Muscle of leg (tissue), 11 donors: ENCODE measurements around the gene FAM83F. TPM values are rescaled to one million over a fixed set of nuclear protein-coding genes. Genes with fewer than 3 reads are reported as not detected.

Experiments used
- DNase-seq: peaks from one replicate; pipeline ENCODE4 v3.0.0; 2013
- H3K27ac ChIP-seq: one replicate; pipeline ENCODE4 v1.5.1; 2013; ENCODE audit warnings: mild to moderate bottlenecking, low read length, control low read depth
- H3K27me3 ChIP-seq: one replicate; pipeline ENCODE4 v1.6.1; 2013; ENCODE audit warnings: low read length; ENCODE audit not compliant: control insufficient read depth, insufficient read depth
- H3K36me3 ChIP-seq: one replicate; pipeline ENCODE4 v1.6.1; 2013; ENCODE audit warnings: low read length; ENCODE audit not compliant: control insufficient read depth, insufficient read depth
- H3K4me1 ChIP-seq: one replicate; pipeline ENCODE4 v1.6.1; 2013; ENCODE audit warnings: low read length; ENCODE audit not compliant: control insufficient read depth, insufficient read depth
- H3K4me3 ChIP-seq: one replicate; pipeline ENCODE4 v1.5.1; 2013; ENCODE audit warnings: low read length, control low read depth
- H3K9me3 ChIP-seq: replicated peaks from 2 replicates; pipeline ENCODE4 v1.6.1; 2013; ENCODE audit warnings: low read depth, low read length; ENCODE audit not compliant: control insufficient read depth
- WGBS: methylation state at CpG from one replicate; pipeline ENCODE4 v1.1.5; 2013; ENCODE audit warnings: missing lambda C conversion rate; ENCODE audit not compliant: insufficient coverage; 5-methylcytosine and 5-hydroxymethylcytosine counted together
- polyA plus RNA-seq, 8 donors: library from polyadenylated mRNA; unstranded; fragments of 120-200 nt; gene quantifications; one replicate each; pipeline versions ENCODE4 v1.2.1 to v1.2.3, GENCODE V29; 2013; ENCODE audit warnings: inconsistent platforms in 1 of 8, low replicate concordance in 1 of 8; ENCODE audit not compliant: insufficient read length in 8 of 8, insufficient read depth in 1 of 8
- total RNA-seq: library from RNA; stranded (reverse); fragments of 120-200 nt; gene quantifications from one replicate; pipeline ENCODE4 v1.2.4, GENCODE V29; 2013

Gene FAM83F
- total and polyA plus RNA-seq, 9 donors: 0.06 to 0.82 (median 0.27) TPM

DNA sequence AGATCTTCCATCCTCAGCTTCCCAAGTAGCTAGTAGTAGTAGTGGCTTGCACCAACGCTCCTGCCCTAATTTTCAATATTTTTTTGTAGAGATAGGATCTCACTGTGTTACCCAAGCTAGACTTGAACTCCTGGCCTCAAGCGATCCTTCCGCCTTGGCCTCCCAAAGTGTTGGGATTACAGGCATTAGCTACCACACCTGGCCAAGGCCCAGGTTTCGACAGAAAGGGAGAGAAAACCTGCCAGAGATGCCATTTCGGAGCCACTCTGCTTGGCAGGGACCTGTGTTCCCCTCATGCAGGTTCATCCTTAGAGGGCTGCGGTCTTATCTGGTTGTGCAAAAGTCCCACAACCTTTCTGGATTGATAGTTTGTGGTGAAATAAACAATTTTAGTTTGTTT is 41.4 kb downstream of the FAM83F start:
- no peak for DNase-seq
- 70% methylated on average over 2 of the region's 6 CpGs for WGBS
- H3K27me3 ChIP-seq: peaks cover 2% of the 10 kb centered on the region

DNA sequence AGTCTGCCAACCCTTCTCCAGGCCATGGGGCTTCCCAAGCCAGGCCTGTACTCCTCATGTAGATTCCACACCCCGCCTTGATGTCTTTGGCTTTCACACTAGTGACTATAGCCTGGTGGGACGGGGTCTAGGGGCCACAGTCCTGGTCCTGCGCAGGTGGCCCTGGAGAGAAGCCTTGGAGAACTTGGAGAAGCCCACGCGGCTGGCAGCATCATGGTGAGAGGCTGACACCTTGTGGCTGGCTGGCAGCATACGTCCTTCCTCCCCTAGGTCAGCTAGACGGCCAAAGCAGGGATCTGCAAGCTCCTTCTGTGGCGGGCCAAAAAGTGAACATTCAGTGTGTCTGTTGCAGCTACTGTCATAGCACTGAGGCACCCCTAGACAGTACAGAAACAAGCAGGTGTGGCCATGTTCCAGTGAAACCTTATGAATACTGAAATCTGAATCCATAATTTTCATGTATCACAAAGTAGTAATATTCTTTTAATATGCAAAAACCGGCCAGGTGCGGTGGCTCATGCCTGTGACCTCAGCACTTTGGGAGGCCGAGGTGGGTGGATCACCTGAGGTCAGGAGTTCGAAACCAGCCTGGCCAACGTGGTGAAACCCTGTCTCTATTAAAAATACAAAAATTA is 42.0 kb downstream of the FAM83F start:
- WGBS: 22% methylated on average over 10 of the region's 13 CpGs
- H3K4me3 ChIP-seq: no peak overlapping the region
- no peaks in the 10 kb centered on the region for H3K9me3 ChIP-seq
- H3K36me3 ChIP-seq: no peaks in the 10 kb centered on the region
- H3K4me1 ChIP-seq: peaks cover 28% of the 10 kb centered on the region
- H3K27me3 ChIP-seq: peaks cover 2% of the 10 kb centered on the region
- H3K27ac ChIP-seq: no peak overlapping the region
- DNase-seq: peak; percentile 63

More for the DNA sequence above, 41.4 kb downstream of the FAM83F start:
- no peaks in the 10 kb centered on the region for H3K36me3 ChIP-seq
- no peak overlapping the region for H3K27ac ChIP-seq
- H3K9me3 ChIP-seq: no peaks in the 10 kb centered on the region
- H3K4me1 ChIP-seq: peaks cover 22% of the 10 kb centered on the region
- no peak overlapping the region for H3K4me3 ChIP-seq

GRCh38 chr22:40037320-40037719 is 42.6 kb downstream of the FAM83F start:
- 88% methylated on average over 2 of the region's 3 CpGs for WGBS
- Histone ChIP-seq H3K36me3 (no peaks in the 10 kb centered on the region), H3K4me1 (peaks cover 34% of the 10 kb centered on the region), H3K9me3 (no peaks in the 10 kb centered on the region), H3K27ac (no peak overlapping the region), H3K27me3 (peaks cover 2% of the 10 kb centered on the region), H3K4me3 (no peak overlapping the region)
- no peak for DNase-seq

- H3K4me1 ChIP-seq: peaks cover 47% of the 10 kb centered on the region
- H3K9me3 ChIP-seq: no peaks in the 10 kb centered on the region
- no peaks in the 10 kb centered on the region for H3K36me3 ChIP-seq
- H3K27ac ChIP-seq: peak overlapping the region; percentile 87
- H3K27me3 ChIP-seq: no peaks in the 10 kb centered on the region
- peak; percentile 80 for DNase-seq
- 20% methylated on average over 10 of the region's 11 CpGs for WGBS
- H3K4me3 ChIP-seq: no peak overlapping the region
These were observed 44.8 kb downstream of the FAM83F start for GRCh38 chr22:40039482-40040115.

- 20% methylated on average over 1 of the region's 4 CpGs for WGBS
- H3K27me3 ChIP-seq: no peaks in the 10 kb centered on the region
- no peaks in the 10 kb centered on the region for H3K36me3 ChIP-seq
- no peak overlapping the region for H3K4me3 ChIP-seq
- DNase-seq: peak; percentile 96
- peak overlapping the region; percentile 87 for H3K27ac ChIP-seq
- H3K4me1 ChIP-seq: peaks cover 47% of the 10 kb centered on the region
- no peaks in the 10 kb centered on the region for H3K9me3 ChIP-seq
These were observed 46.2 kb downstream of the FAM83F start for GRCh38 chr22:40040927-40041326.

GRCh38 chr22:40041366-40042137 is 46.8 kb downstream of the FAM83F start:
- H3K4me1 ChIP-seq: peaks cover 48% of the 10 kb centered on the region
- H3K9me3 ChIP-seq: no peaks in the 10 kb centered on the region
- no peak overlapping the region for H3K4me3 ChIP-seq
- DNase-seq: no peak
- H3K36me3 ChIP-seq: no peaks in the 10 kb centered on the region
- H3K27me3 ChIP-seq: no peaks in the 10 kb centered on the region
- 43% methylated on average over 3 of the region's 8 CpGs for WGBS
- peak overlapping the region; percentile 87 for H3K27ac ChIP-seq

GRCh38 chr22:40042312-40042711 is 47.6 kb downstream of the FAM83F start:
- Histone ChIP-seq H3K36me3 (no peaks in the 10 kb centered on the region), H3K27ac (peak overlapping the region; percentile 98), H3K27me3 (no peaks in the 10 kb centered on the region), H3K4me3 (no peak overlapping the region), H3K4me1 (peaks cover 47% of the 10 kb centered on the region), H3K9me3 (no peaks in the 10 kb centered on the region)
- 95% methylated on average over 2 of the region's 4 CpGs for WGBS
- no peak for DNase-seq

DNA sequence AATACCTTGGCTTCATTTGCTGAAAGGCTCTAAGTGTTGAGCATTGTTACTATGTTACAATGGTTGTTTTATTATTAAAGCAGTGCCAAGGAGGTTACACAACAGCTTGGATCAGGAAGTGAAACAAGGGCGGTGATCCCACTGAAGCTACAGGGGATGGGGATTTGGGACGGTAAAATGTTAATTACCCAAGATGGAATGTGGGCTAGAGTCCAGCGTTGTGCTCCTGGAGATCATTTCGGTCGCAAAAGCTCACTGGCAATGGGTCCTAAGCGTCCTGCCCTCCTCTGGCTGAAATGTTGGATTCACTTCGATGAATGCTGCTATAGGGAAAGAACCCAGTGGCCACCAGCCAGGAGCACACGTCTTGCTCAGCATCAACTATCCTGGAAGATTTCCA is 48.3 kb downstream of the FAM83F start:
- peak; percentile 71 for DNase-seq
- 39% methylated on average over 7 of the region's 8 CpGs for WGBS

GRCh38 chr22:40043793-40044101 is 49.0 kb downstream of the FAM83F start:
- no peaks in the 10 kb centered on the region for H3K36me3 ChIP-seq
- no peak for DNase-seq
- no peaks in the 10 kb centered on the region for H3K9me3 ChIP-seq
- 51% methylated on average over 2 of the region's 5 CpGs for WGBS
- no peaks in the 10 kb centered on the region for H3K27me3 ChIP-seq
- H3K4me3 ChIP-seq: peak overlapping the region; percentile 94
- peaks cover 47% of the 10 kb centered on the region for H3K4me1 ChIP-seq
- peak overlapping the region; percentile 98 for H3K27ac ChIP-seq

More for the DNA sequence above, 48.3 kb downstream of the FAM83F start:
- H3K4me3 ChIP-seq: no peak overlapping the region
- no peaks in the 10 kb centered on the region for H3K27me3 ChIP-seq
- peaks cover 47% of the 10 kb centered on the region for H3K4me1 ChIP-seq
- no peaks in the 10 kb centered on the region for H3K9me3 ChIP-seq
- H3K36me3 ChIP-seq: no peaks in the 10 kb centered on the region
- peak overlapping the region; percentile 98 for H3K27ac ChIP-seq

GRCh38 chr22:40044102-40044869 is 49.5 kb downstream of the FAM83F start:
- peaks cover 45% of the 10 kb centered on the region for H3K4me1 ChIP-seq
- under 1% methylated on average over 29 of the region's 34 CpGs for WGBS
- no peaks in the 10 kb centered on the region for H3K36me3 ChIP-seq
- DNase-seq: peak; percentile 100
- H3K27ac ChIP-seq: peak overlapping the region; percentile 98
- H3K4me3 ChIP-seq: peak overlapping the region; percentile 94
- H3K27me3 ChIP-seq: no peaks in the 10 kb centered on the region
- H3K9me3 ChIP-seq: no peaks in the 10 kb centered on the region
